CD14-positive monocyte (primary cell): ENCODE data around the gene ZNF598. TPM values are rescaled to one million over a fixed set of nuclear protein-coding genes. Genes with fewer than 3 reads are reported as not detected.
"Not testable (repeated sequence)": the region's sequence is repeated elsewhere in the genome, so short reads cannot be mapped to it uniquely, and the experiment has no call there.

Experiments used
- DNase-seq, 3 donors: peaks; one replicate each; pipeline ENCODE4 v3.0.0-alpha.2; 2011 to 2022
- H2AFZ ChIP-seq: 2 replicates; pipeline ENCODE4 v1.6.0; 2012; ENCODE audit warnings: mild to moderate bottlenecking, low read depth, low read length, inconsistent platforms; ENCODE audit not compliant: insufficient read depth, poor library complexity, severe bottlenecking
- H3K27ac ChIP-seq, 2 donors: 1 replicate in 1 of 2; 2 replicates in 1 of 2; pipeline ENCODE4 v1.5.1; 2012 to 2013; ENCODE audit warnings: low read length in 2 of 2, control low read depth in 1 of 2, inconsistent platforms in 1 of 2, low read depth in 1 of 2, mild to moderate bottlenecking in 1 of 2
- H3K27me3 ChIP-seq, 2 donors: one replicate each; pipeline versions ENCODE4 v1.6.0 to v1.6.1; 2011 to 2013; ENCODE audit warnings: low read length in 2 of 2; ENCODE audit not compliant: control insufficient read depth in 2 of 2, insufficient read depth in 2 of 2
- H3K36me3 ChIP-seq, 2 donors: replicated peaks in 1 of 2; 1 replicate in 1 of 2; 2 replicates in 1 of 2; pipeline versions ENCODE4 v1.5.1 to v1.6.1; 2012 to 2013; ENCODE audit warnings: low read length in 2 of 2, control low read depth in 1 of 2, inconsistent platforms in 1 of 2, mild to moderate bottlenecking in 1 of 2; ENCODE audit not compliant: insufficient read depth in 2 of 2, control insufficient read depth in 1 of 2
- H3K4me1 ChIP-seq, 2 donors: 1 replicate in 1 of 2; 2 replicates in 1 of 2; pipeline versions ENCODE4 v1.5.1 to v1.6.1; 2012 to 2013; ENCODE audit warnings: low read length in 2 of 2, control low read depth in 1 of 2, inconsistent platforms in 1 of 2, mild to moderate bottlenecking in 1 of 2, moderate library complexity in 1 of 2; ENCODE audit not compliant: insufficient read depth in 2 of 2, control insufficient read depth in 1 of 2
- H3K4me2 ChIP-seq: replicated peaks from 2 replicates; pipeline ENCODE3; 2012; ENCODE audit warnings: low read length, moderate library complexity, mild to moderate bottlenecking; ENCODE audit not compliant: poor library complexity, severe bottlenecking; ENCODE audit errors: extremely low read depth
- H3K4me3 ChIP-seq, 3 experiments: fragments of 200-600 bp in 1 of 3; sonication (generic) in 1 of 3; replicated peaks in 1 of 3; 1 replicate in 2 of 3; 2 replicates in 1 of 3; pipeline ENCODE4 v1.5.1; 2011 to 2013; ENCODE audit warnings: low read length in 3 of 3, mild to moderate bottlenecking in 3 of 3, control low read depth in 2 of 3, low read depth in 2 of 3, inconsistent platforms in 1 of 3, moderate library complexity in 1 of 3
- H3K79me2 ChIP-seq: 2 replicates; pipeline ENCODE4 v1.6.0; 2012; ENCODE audit warnings: mild to moderate bottlenecking, control low read depth, inconsistent platforms, low read length, moderate library complexity; ENCODE audit not compliant: insufficient read depth
- H3K9ac ChIP-seq: 2 replicates; pipeline ENCODE4 v1.6.0; 2017; ENCODE audit warnings: low read length, mild to moderate bottlenecking; ENCODE audit not compliant: insufficient read depth, poor library complexity, severe bottlenecking
- H3K9me3 ChIP-seq, 2 donors: replicated peaks in 1 of 2; 1 replicate in 1 of 2; 2 replicates in 1 of 2; pipeline versions ENCODE4 v1.5.1 to v1.6.1; 2012 to 2013; ENCODE audit warnings: low read length in 2 of 2, control low read depth in 1 of 2; ENCODE audit not compliant: control insufficient read depth in 1 of 2, insufficient read depth in 1 of 2
- H4K20me1 ChIP-seq: 2 replicates; pipeline ENCODE4 v1.6.0; 2012; ENCODE audit warnings: mild to moderate bottlenecking, low read length, control low read depth, moderate library complexity; ENCODE audit not compliant: insufficient read depth
- H3K27ac Mint-ChIP-seq, 7 donors: one replicate each; pipeline ENCODE4 v1.8.0; 2020; ENCODE audit warnings: mild to moderate bottlenecking in 7 of 7, mixed read lengths in 7 of 7, moderate library complexity in 6 of 7, inconsistent platforms in 2 of 7
- H3K27me3 Mint-ChIP-seq, 3 donors: one replicate each; pipeline ENCODE4 v1.8.0; 2021 to 2022; ENCODE audit warnings: low read depth in 3 of 3, mild to moderate bottlenecking in 3 of 3, mixed read lengths in 3 of 3, moderate library complexity in 3 of 3, inconsistent platforms in 1 of 3
- H3K36me3 Mint-ChIP-seq, 2 donors: one replicate each; pipeline ENCODE4 v1.8.0; 2020; ENCODE audit warnings: mixed read lengths in 2 of 2, inconsistent platforms in 1 of 2, mild to moderate bottlenecking in 1 of 2
- H3K4me1 Mint-ChIP-seq: one replicate; pipeline ENCODE4 v1.8.0; 2020; ENCODE audit warnings: mild to moderate bottlenecking, mixed read lengths
- H3K4me3 Mint-ChIP-seq, 2 donors: one replicate each; pipeline ENCODE4 v1.8.0; 2020; ENCODE audit warnings: mild to moderate bottlenecking in 2 of 2, mixed read lengths in 2 of 2, moderate library complexity in 1 of 2
- H3K9me3 Mint-ChIP-seq, 7 donors: one replicate each; pipeline ENCODE4 v1.8.0; 2020 to 2022; ENCODE audit warnings: mixed read lengths in 7 of 7, mild to moderate bottlenecking in 6 of 7, moderate library complexity in 6 of 7, inconsistent platforms in 2 of 7
- WGBS: methylation state at CpG from one replicate; pipeline ENCODE4 v1.1.5; 2013; ENCODE audit warnings: missing lambda C conversion rate; ENCODE audit not compliant: insufficient coverage; 5-methylcytosine and 5-hydroxymethylcytosine counted together
- intact Hi-C, 2 donors: fragments of 100-400 bp; cut with micrococcal nuclease; formaldehyde crosslinking; loops; one replicate each; pipeline versions ENCODE4 v1.15.0 to v1.15.1; 2023
- polyA plus RNA-seq, 3 donors: library from polyadenylated mRNA; depleted of rRNA in 1 of 3; unstranded in 2 of 3; stranded (reverse) in 1 of 3; fragments of 300-500 nt in 2 of 3; fragments of >200 nt in 1 of 3; fragmentation: Illumina TruSeq in 2 of 3; gene quantifications; 1 replicate in 2 of 3; 2 replicates in 1 of 3; pipeline ENCODE4 v1.2.3, GENCODE V29; 2012 to 2021
- TF ChIP-seq, protein P1 (sequence below): fragments of 200-600 bp; IDR thresholded peaks from one replicate; pipeline ENCODE4 v1.8.0; 2022; ENCODE audit warnings: antibody characterized with exemption, mild to moderate bottlenecking

ZNF598 gene
- polyA plus RNA-seq, 3 donors, result 1.4 to 42.1 (median 1.5) TPM

- H3K4me1 Mint-ChIP-seq, result peaks cover 13% of the 10 kb centered on the region
- H3K27ac Mint-ChIP-seq, result no peak overlapping the region
- Histone ChIP-seq H3K9me3 (no peaks in the 10 kb centered on the region), H3K4me2 (no peak overlapping the region), H2AFZ (no peak overlapping the region), H3K27me3 (peaks cover 0 to 4% of the 10 kb centered on the region in 2 donors), H3K9ac (no peak overlapping the region), H3K27ac (no peak overlapping the region), H4K20me1 (no peaks in the 10 kb centered on the region), H3K4me3 (no peak overlapping the region), H3K79me2 (no peaks in the 10 kb centered on the region), H3K36me3 (no peaks in the 10 kb centered on the region), H3K4me1 (peaks cover 16 to 17% of the 10 kb centered on the region in 2 donors)
- H3K36me3 Mint-ChIP-seq, result no peaks in the 10 kb centered on the region
- TF ChIP-seq, protein P1, sequence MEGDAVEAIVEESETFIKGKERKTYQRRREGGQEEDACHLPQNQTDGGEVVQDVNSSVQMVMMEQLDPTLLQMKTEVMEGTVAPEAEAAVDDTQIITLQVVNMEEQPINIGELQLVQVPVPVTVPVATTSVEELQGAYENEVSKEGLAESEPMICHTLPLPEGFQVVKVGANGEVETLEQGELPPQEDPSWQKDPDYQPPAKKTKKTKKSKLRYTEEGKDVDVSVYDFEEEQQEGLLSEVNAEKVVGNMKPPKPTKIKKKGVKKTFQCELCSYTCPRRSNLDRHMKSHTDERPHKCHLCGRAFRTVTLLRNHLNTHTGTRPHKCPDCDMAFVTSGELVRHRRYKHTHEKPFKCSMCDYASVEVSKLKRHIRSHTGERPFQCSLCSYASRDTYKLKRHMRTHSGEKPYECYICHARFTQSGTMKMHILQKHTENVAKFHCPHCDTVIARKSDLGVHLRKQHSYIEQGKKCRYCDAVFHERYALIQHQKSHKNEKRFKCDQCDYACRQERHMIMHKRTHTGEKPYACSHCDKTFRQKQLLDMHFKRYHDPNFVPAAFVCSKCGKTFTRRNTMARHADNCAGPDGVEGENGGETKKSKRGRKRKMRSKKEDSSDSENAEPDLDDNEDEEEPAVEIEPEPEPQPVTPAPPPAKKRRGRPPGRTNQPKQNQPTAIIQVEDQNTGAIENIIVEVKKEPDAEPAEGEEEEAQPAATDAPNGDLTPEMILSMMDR, result no peak
- intact Hi-C loops, result no loop called here
- 95% methylated on average over 32 of the region's 34 CpGs for WGBS
- DNase-seq, result no peak
- no peak overlapping the region for H3K4me3 Mint-ChIP-seq
- no peaks in the 10 kb centered on the region for H3K9me3 Mint-ChIP-seq
- H3K27me3 Mint-ChIP-seq, result peaks cover 0 to 26% (median 9%) of the 10 kb centered on the region in 3 donors
Measured at GRCh38 chr16:2035431-2036199, 26.0 kb upstream of the ZNF598 start.

DNA sequence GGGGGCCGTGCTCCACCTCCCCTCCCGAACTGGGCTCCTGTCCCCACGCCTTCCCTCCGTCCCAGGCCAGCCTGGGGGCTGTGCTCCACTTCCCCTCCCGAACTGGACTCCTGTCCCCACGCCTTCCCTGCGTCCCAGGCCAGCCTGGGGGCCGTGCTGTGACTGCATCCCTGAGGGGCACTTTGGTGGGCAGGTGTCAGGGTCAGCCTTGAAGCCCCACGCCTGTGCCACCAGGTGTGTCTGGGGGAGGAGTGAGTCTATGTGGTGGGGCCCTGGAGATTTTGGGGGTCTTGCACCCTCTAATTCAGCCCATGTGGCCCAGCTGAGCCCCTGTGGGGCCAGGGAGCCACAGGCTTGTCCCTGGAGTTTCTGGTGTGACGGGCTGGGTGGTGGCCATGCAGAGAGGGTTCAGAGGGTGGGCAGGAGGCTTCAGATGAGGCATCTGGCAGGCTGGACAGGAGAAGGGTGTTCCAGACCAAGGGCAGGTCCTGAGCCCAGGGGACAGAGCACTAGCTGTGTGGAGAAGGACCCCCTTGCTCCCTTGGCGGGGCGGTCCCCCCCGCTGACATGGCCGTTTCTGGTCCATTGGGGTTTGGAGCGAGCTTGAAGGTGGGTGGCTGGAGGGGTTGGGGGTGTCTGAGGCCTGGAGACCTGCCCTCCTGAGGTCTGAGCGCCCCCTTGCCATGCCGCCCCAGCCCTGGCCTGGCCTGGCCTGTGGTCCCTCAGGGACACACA lies 25.2 kb upstream of the ZNF598 start:
- TF ChIP-seq, protein P1, result no peak
- intact Hi-C loops, result no loop called here
- peaks cover 16 to 17% of the 10 kb centered on the region in 2 donors for H3K4me1 ChIP-seq

DNA sequence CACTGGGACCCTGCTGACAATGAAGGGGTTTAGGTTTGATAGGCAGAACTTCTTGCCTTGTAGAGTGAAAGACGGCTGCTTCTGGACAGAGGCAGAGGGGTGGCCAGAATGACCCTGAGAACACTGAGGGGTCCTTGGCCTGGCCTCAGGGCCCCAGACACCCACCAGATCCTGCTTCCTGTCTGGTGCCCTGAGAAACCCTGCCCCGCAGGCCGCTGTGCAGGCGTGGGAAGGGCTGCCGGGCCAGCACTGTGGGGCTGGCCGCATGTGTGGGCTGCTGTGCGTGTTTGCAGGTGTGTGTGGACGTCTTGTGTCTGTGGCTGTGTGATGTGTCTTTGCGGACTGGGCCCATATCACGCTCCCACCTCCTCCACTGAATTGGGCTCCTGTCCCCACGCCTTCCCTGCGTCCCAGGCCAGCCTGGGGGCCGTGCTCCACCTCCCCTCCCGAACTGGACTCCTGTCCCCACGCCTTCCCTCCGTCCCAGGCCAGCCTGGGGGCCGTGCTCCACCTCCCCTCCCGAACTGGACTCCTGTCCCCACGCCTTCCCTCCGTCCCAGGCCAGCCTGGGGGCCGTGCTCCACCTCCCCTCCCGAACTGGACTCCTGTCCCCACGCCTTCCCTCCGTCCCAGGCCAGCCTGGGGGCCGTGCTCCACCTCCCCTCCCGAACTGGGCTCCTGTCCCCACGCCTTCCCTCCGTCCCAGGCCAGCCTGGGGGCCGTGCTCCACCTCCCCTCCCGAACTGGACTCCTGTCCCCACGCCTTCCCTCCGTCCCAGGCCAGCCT lies 24.5 kb upstream of the ZNF598 start:
- H2AFZ ChIP-seq, result peak overlapping the region; percentile 76
- H3K36me3 Mint-ChIP-seq, H3K79me2 ChIP-seq, DNase-seq, H3K27ac Mint-ChIP-seq, H3K9me3 Mint-ChIP-seq, H3K27ac ChIP-seq, H3K9me3 ChIP-seq, H3K36me3 ChIP-seq, H3K27me3 ChIP-seq, intact Hi-C loops, H4K20me1 ChIP-seq: not testable (repeated sequence)
- peak overlapping the region; percentile 45 for H3K9ac ChIP-seq
- 70% methylated on average over 5 of the region's 32 CpGs for WGBS
- H3K4me2 ChIP-seq, result peak overlapping the region; percentile 58
- peak overlapping the region; percentile 62 to 74 for H3K4me3 Mint-ChIP-seq
- H3K4me1 Mint-ChIP-seq, result peaks cover 13% of the 10 kb centered on the region
- peaks cover 0 to 30% (median 14%) of the 10 kb centered on the region in 3 donors for H3K27me3 Mint-ChIP-seq
- peaks cover 16 to 17% of the 10 kb centered on the region in 2 donors for H3K4me1 ChIP-seq
- peak overlapping the region; percentile 14 to 66 (median 35) for H3K4me3 ChIP-seq

More for the DNA sequence above, 25.2 kb upstream of the ZNF598 start:
- no peaks in the 10 kb centered on the region for H3K9me3 ChIP-seq
- no peaks in the 10 kb centered on the region for H3K9me3 Mint-ChIP-seq
- no peak overlapping the region for H3K4me3 Mint-ChIP-seq
- no peak overlapping the region for H2AFZ ChIP-seq
- H3K9ac ChIP-seq, result no peak overlapping the region
- no peaks in the 10 kb centered on the region for H3K36me3 Mint-ChIP-seq
- H3K4me2 ChIP-seq, result no peak overlapping the region
- no peak overlapping the region for H3K4me3 ChIP-seq
- H3K27ac Mint-ChIP-seq, result no peak overlapping the region
- H3K36me3 ChIP-seq, result no peaks in the 10 kb centered on the region
- H3K4me1 Mint-ChIP-seq, result peaks cover 13% of the 10 kb centered on the region
- DNase-seq, result no peak
- H3K79me2 ChIP-seq, result no peaks in the 10 kb centered on the region
- WGBS, result 96% methylated on average over 8 of the region's 17 CpGs
- peaks cover 0 to 26% (median 11%) of the 10 kb centered on the region in 3 donors for H3K27me3 Mint-ChIP-seq
- H3K27ac ChIP-seq, result no peak overlapping the region
- no peaks in the 10 kb centered on the region for H4K20me1 ChIP-seq
- peaks cover 0 to 4% of the 10 kb centered on the region in 2 donors for H3K27me3 ChIP-seq
